Measurements from ENCODE around the gene SMNDC1. TPM values are rescaled to one million over a fixed set of nuclear protein-coding genes. Genes with fewer than 3 reads are reported as not detected.

The SMNDC1 gene
- total RNA-seq, 1 donor from 2014 or later = 6.9 TPM

- Histone ChIP-seq H3K27ac (no peak overlapping the region), H3K4me1 (no peaks in the 10 kb centered on the region), H3K27me3 (no peaks in the 10 kb centered on the region), H3K4me3 (no peak overlapping the region), H3K36me3 (no peaks in the 10 kb centered on the region), H3K9me3 (peaks cover 14% of the 10 kb centered on the region in 2 donors)
- no peak for TF ChIP-seq CTCF (IDR thresholded peaks at IDR 0.05)
- no peak for DNase-seq (ENCODE audit: low spot score in 2 of 2)
- intact Hi-C loops (cut with DNase I) = no loop called here
These were observed 21.8 kb upstream of the SMNDC1 start for GRCh38 chr10:110326351-110327032.

- Histone ChIP-seq H3K9me3 (peaks cover 0 to 14% of the 10 kb centered on the region in 2 donors), H3K4me3 (no peak overlapping the region), H3K27ac (no peak overlapping the region), H3K27me3 (no peaks in the 10 kb centered on the region), H3K4me1 (no peaks in the 10 kb centered on the region), H3K36me3 (no peaks in the 10 kb centered on the region)
- no peak for TF ChIP-seq CTCF (IDR thresholded peaks at IDR 0.05)
- DNase-seq (ENCODE audit: low spot score in 2 of 2) = no peak
- intact Hi-C loops (cut with DNase I) = no loop called here
These were observed 20.1 kb upstream of the SMNDC1 start for GRCh38 chr10:110324805-110325280.

GRCh38 chr10:110324201-110324804, 19.6 kb upstream of the SMNDC1 start:
- intact Hi-C loops (cut with DNase I) = no loop called here
- Histone ChIP-seq H3K4me1 (no peaks in the 10 kb centered on the region), H3K36me3 (no peaks in the 10 kb centered on the region), H3K9me3 (peaks cover 0 to 14% of the 10 kb centered on the region in 2 donors), H3K4me3 (no peak overlapping the region), H3K27ac (no peak overlapping the region), H3K27me3 (no peaks in the 10 kb centered on the region)
- no peak for TF ChIP-seq CTCF (IDR thresholded peaks at IDR 0.05)
- no peak for DNase-seq (ENCODE audit: low spot score in 2 of 2)

- H3K27ac ChIP-seq = no peak overlapping the region
- no peaks in the 10 kb centered on the region for H3K36me3 ChIP-seq
- TF ChIP-seq CTCF (IDR thresholded peaks at IDR 0.05) = no peak
- H3K27me3 ChIP-seq = no peaks in the 10 kb centered on the region
- no peak for DNase-seq (ENCODE audit: low spot score in 2 of 2)
- no peaks in the 10 kb centered on the region for H3K4me1 ChIP-seq
- H3K4me3 ChIP-seq = no peak overlapping the region
- intact Hi-C loops (cut with DNase I) = no loop called here
- H3K9me3 ChIP-seq = peaks cover 0 to 14% of the 10 kb centered on the region in 2 donors
These were observed 18.8 kb upstream of the SMNDC1 start for GRCh38 chr10:110323503-110323902.

GRCh38 chr10:110321869-110322620, 17.3 kb upstream of the SMNDC1 start:
- no peaks in the 10 kb centered on the region for H3K27me3 ChIP-seq
- peaks cover 0 to 14% of the 10 kb centered on the region in 2 donors for H3K9me3 ChIP-seq
- H3K4me3 ChIP-seq = no peak overlapping the region
- no peak for TF ChIP-seq CTCF (IDR thresholded peaks at IDR 0.05)
- H3K27ac ChIP-seq = no peak overlapping the region
- intact Hi-C loops (cut with DNase I) = no loop called here
- H3K36me3 ChIP-seq = no peaks in the 10 kb centered on the region
- no peak for DNase-seq (ENCODE audit: low spot score in 2 of 2)
- no peaks in the 10 kb centered on the region for H3K4me1 ChIP-seq

Data from ascending aorta (tissue), 2 donors.